H1 (cell line): ENCODE results near the gene VAV2.

Experiments
- BACH1 ChIP-seq: IDR thresholded peaks from 2 replicates; pipeline ENCODE4 v1.6.1; 2012; ENCODE audit warnings: low read length, improper control_type of control experiment
- CTCF ChIP-seq, 3 experiments: IDR thresholded peaks; 1 replicate in 2 of 3; 2 replicates in 1 of 3; pipeline versions ENCODE4 v1.5.1 to v1.6.1; 2011; ENCODE audit warnings: low read length in 3 of 3, mild to moderate bottlenecking in 3 of 3, inconsistent platforms in 2 of 3, low read depth in 1 of 3, moderate library complexity in 1 of 3; ENCODE audit not compliant: insufficient read depth in 1 of 3; ENCODE audit errors: control extremely low read depth in 1 of 3
- POLR2AphosphoS5 ChIP-seq: IDR thresholded peaks from 2 replicates; pipeline ENCODE4 v1.6.1; 2011; ENCODE audit warnings: low read depth, low read length
- YY1 ChIP-seq: IDR thresholded peaks from 2 replicates; pipeline ENCODE4 v1.6.1; 2011; ENCODE audit warnings: low read depth, mild to moderate bottlenecking, low read length

- no peak for TF ChIP-seq BACH1
- TF ChIP-seq CTCF (IDR thresholded peaks at IDR 0.05; ENCODE audit: control extremely low read depth in 1 of 3, insufficient read depth in 1 of 3, low read depth in 1 of 3, low read length in 3 of 3): no peak
- TF ChIP-seq YY1: no peak
- no peak for TF ChIP-seq POLR2AphosphoS5
Observed at GRCh38 chr9:133838859-133839507, 153.1 kb downstream of the VAV2 start.
